Activated T-helper 1 cell treated with anti-CD3 and anti-CD28 coated beads, Interleukin-12 subunit alpha, Interleukin-12 subunit beta, Interleukin-2, Interleukin-4 antibody, amounts not matched to agents 30 ng/mL and 10 ng/mL and 1 ng/mL, durations not matched to agents 14 hours and 24 hours and 36 hours (primary cell): ENCODE results near the gene MID1IP1. TPM values are rescaled to one million over a fixed set of nuclear protein-coding genes. Genes with fewer than 3 reads are reported as not detected.

ENCODE experiments used
- DNase-seq: peaks from one replicate; pipeline ENCODE4 v3.0.0; 2021; ENCODE audit warnings: low spot score
- H3K27ac Mint-ChIP-seq: one replicate; pipeline ENCODE4 v1.8.0; 2021; ENCODE audit warnings: mild to moderate bottlenecking, mixed read lengths
- H3K27me3 Mint-ChIP-seq: one replicate; pipeline ENCODE4 v1.8.0; 2022; ENCODE audit warnings: mild to moderate bottlenecking, moderate library complexity, mixed read lengths; ENCODE audit not compliant: insufficient read depth
- H3K36me3 Mint-ChIP-seq: one replicate; pipeline ENCODE4 v1.8.0; 2021; ENCODE audit warnings: low read depth, mixed read lengths
- H3K4me1 Mint-ChIP-seq: one replicate; pipeline ENCODE4 v1.8.0; 2021; ENCODE audit warnings: low read depth, mixed read lengths
- H3K4me3 Mint-ChIP-seq: one replicate; pipeline ENCODE4 v1.8.0; 2021; ENCODE audit warnings: mild to moderate bottlenecking, moderate library complexity, mixed read lengths
- H3K9me3 Mint-ChIP-seq: one replicate; pipeline ENCODE4 v1.8.0; 2021; ENCODE audit warnings: mixed read lengths
- intact Hi-C: fragments of 100-400 bp; cut with micrococcal nuclease; formaldehyde crosslinking; loops from one replicate; pipeline ENCODE4 v1.15.1; 2024
- total RNA-seq: library from RNA; stranded (reverse); gene quantifications from 2 replicates; pipeline ENCODE4 v1.2.3, GENCODE V29; 2022

MID1IP1 gene
- total RNA-seq, 1 donor from 2014 or later, result 108 TPM

DNA sequence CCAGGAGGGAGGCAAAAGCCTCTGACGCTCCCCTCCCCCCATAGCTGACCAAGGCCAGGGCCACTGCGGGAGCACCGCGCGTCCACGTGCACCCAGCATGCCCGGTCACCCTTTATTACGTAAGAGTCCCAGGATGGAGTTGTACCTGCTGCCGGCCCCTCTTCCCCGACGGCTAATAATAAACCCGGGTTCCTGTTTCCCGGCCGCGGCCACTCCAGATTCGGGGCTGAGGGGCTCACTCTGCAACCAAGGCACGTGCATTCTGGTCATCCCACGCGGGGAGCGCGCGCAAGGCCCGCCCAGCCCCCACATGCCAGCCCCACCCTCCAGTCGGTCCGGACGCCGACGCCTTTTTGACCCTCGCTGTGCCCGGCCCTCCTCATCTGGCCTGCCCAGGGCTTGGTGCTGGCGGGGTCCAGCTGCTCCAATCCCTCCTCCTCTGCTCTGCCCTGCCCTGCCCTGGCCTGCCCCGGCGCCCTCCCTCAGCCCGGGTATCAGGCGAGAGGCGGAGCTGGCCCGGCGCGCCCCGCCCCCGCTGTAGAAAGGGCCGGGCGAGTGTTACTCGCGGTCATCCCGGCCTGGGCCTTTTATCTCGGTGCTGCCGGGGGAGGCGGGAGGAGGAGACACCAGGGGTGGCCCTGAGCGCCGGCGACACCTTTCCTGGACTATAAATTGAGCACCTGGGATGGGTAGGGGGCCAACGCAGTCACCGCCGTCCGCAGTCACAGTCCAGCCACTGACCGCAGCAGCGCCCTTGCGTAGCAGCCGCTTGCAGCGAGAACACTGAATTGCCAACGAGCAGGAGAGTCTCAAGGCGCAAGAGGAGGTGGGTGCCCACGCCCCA, 2.6 kb downstream of the MID1IP1 start:
- Mint-ChIP-seq H3K27ac (peak overlapping the region; percentile 91), H3K4me3 (peak overlapping the region; percentile 89), H3K9me3 (no peaks in the 10 kb centered on the region), H3K36me3 (peaks cover 29% of the 10 kb centered on the region), H3K4me1 (peaks cover 15% of the 10 kb centered on the region), H3K27me3 (no peaks in the 10 kb centered on the region)
- intact Hi-C loops, result loop anchor here (2.0 to 10.0 kb wide), 9 partner anchors 393 to 1371 kb away; no protein-coding TSS in a partner anchor
- peak; percentile 69 for DNase-seq

DNA sequence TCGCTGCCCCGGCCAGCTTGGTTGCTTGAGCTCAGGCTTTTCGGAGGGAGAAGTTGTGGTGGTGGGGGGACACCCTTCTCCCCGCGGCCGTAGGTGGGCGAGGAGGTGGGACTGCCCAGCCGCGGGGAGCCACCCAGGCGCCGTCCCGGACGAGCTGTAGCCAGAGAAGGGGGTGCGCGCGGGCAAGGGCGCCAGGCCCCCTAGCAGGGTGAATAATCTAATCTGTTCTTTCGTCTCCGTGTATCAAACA, 3.1 kb downstream of the MID1IP1 start:
- Mint-ChIP-seq H3K9me3 (no peaks in the 10 kb centered on the region), H3K27me3 (no peaks in the 10 kb centered on the region), H3K4me1 (peaks cover 15% of the 10 kb centered on the region), H3K36me3 (peaks cover 29% of the 10 kb centered on the region), H3K4me3 (peak overlapping the region; percentile 89), H3K27ac (peak overlapping the region; percentile 91)
- no peak for DNase-seq
- intact Hi-C loops, result loop anchor here (2.0 to 10.0 kb wide), 9 partner anchors 393 to 1370 kb away; no protein-coding TSS in a partner anchor

GRCh38 chrX:38804682-38805431, 3.6 kb downstream of the MID1IP1 start:
- intact Hi-C loops, result loop anchor here (2.0 to 10.0 kb wide), 10 partner anchors 167 to 1370 kb away; no protein-coding TSS in a partner anchor
- Mint-ChIP-seq H3K27ac (peak overlapping the region; percentile 91), H3K4me3 (peak overlapping the region; percentile 89), H3K36me3 (peaks cover 29% of the 10 kb centered on the region), H3K4me1 (peaks cover 16% of the 10 kb centered on the region), H3K27me3 (no peaks in the 10 kb centered on the region), H3K9me3 (no peaks in the 10 kb centered on the region)
- DNase-seq, result no peak

GRCh38 chrX:38805432-38806389, 4.5 kb downstream of the MID1IP1 start:
- Mint-ChIP-seq H3K27me3 (no peaks in the 10 kb centered on the region), H3K9me3 (no peaks in the 10 kb centered on the region), H3K4me3 (peak overlapping the region; percentile 89), H3K4me1 (peaks cover 18% of the 10 kb centered on the region), H3K27ac (peak overlapping the region; percentile 91), H3K36me3 (peaks cover 29% of the 10 kb centered on the region)
- intact Hi-C loops, result loop anchor here (2.0 to 10.0 kb wide), 6 partner anchors 167 to 1369 kb away; no protein-coding TSS in a partner anchor
- DNase-seq, result peak; percentile 54

DNA sequence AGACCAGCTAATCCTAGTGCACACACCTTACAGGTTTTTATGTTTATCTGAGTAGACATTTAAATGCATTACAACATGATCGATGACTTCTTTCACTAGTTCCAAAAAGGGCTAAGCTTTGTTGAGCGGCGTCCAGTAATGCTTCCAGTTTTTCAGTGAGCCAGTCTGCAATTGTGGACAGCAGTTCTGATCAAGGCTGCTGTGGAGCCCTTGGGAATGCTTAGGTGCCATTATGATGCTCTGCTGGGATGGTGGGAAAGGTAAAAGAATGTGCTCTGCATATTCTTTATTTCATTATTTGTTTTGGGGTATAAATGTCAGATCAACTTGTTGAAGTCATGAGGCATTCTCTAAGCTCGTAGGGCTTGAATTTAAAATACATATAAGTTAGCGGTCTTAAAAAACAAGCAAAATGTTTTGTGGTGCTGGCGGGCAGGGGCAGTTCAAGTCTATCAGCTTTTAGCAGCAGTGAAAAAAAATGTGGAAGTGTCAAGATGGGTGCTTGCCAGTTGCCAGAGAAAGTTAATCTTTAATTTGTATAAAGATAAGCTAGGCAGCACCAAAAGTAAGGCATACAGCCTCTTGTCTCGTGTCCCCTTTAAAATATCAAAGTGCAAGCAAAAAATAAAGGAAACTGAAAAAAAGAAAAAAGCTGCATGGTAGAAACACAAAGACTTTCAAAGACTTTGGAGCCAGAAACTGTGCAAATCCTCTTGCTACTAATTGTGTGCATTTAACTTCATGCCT, 5.8 kb downstream of the MID1IP1 start:
- no peaks in the 10 kb centered on the region for H3K9me3 Mint-ChIP-seq
- H3K4me1 Mint-ChIP-seq, result peaks cover 32% of the 10 kb centered on the region
- DNase-seq, result no peak
- peak overlapping the region; percentile 83 for H3K27ac Mint-ChIP-seq
- peaks cover 28% of the 10 kb centered on the region for H3K36me3 Mint-ChIP-seq
- intact Hi-C loops, result loop anchor here (2.0 to 10.0 kb wide), 5 partner anchors 165 to 1062 kb away; no protein-coding TSS in a partner anchor
- H3K4me3 Mint-ChIP-seq, result peak overlapping the region; percentile 89
- H3K27me3 Mint-ChIP-seq, result no peaks in the 10 kb centered on the region

- H3K27me3 Mint-ChIP-seq, result no peaks in the 10 kb centered on the region
- H3K36me3 Mint-ChIP-seq, result peaks cover 27% of the 10 kb centered on the region
- peak overlapping the region; percentile 7 for H3K27ac Mint-ChIP-seq
- peak overlapping the region; percentile 89 for H3K4me3 Mint-ChIP-seq
- peaks cover 33% of the 10 kb centered on the region for H3K4me1 Mint-ChIP-seq
- intact Hi-C loops, result loop anchor here (2.0 to 10.0 kb wide), 5 partner anchors 164 to 1063 kb away; no protein-coding TSS in a partner anchor
- no peaks in the 10 kb centered on the region for H3K9me3 Mint-ChIP-seq
- no peak for DNase-seq
Measured at GRCh38 chrX:38807873-38808272, 6.6 kb downstream of the MID1IP1 start.

- Mint-ChIP-seq H3K4me3 (peak overlapping the region; percentile 59), H3K27me3 (no peaks in the 10 kb centered on the region), H3K36me3 (peaks cover 6% of the 10 kb centered on the region), H3K4me1 (peaks cover 33% of the 10 kb centered on the region), H3K27ac (peak overlapping the region; percentile 90), H3K9me3 (no peaks in the 10 kb centered on the region)
- no peak for DNase-seq
- intact Hi-C loops, result loop anchor here (1.0 kb wide), 1 partner anchor 10 kb away; the partner anchor contains the start of gene MID1IP1
Measured at GRCh38 chrX:38811515-38812243, 10.4 kb downstream of the MID1IP1 start.

- H3K9me3 Mint-ChIP-seq, result no peaks in the 10 kb centered on the region
- H3K27me3 Mint-ChIP-seq, result peaks cover under 1% of the 10 kb centered on the region
- DNase-seq, result peak; percentile 31
- no peak overlapping the region for H3K4me3 Mint-ChIP-seq
- peaks cover 11% of the 10 kb centered on the region for H3K4me1 Mint-ChIP-seq
- H3K27ac Mint-ChIP-seq, result peak overlapping the region; percentile 49
- peaks cover 2% of the 10 kb centered on the region for H3K36me3 Mint-ChIP-seq
- intact Hi-C loops, result loop anchor here (1.0 kb wide), 1 partner anchor 15 kb away; the partner anchor contains the start of gene MID1IP1
Measured at GRCh38 chrX:38816155-38816554, 14.9 kb downstream of the MID1IP1 start.

DNA sequence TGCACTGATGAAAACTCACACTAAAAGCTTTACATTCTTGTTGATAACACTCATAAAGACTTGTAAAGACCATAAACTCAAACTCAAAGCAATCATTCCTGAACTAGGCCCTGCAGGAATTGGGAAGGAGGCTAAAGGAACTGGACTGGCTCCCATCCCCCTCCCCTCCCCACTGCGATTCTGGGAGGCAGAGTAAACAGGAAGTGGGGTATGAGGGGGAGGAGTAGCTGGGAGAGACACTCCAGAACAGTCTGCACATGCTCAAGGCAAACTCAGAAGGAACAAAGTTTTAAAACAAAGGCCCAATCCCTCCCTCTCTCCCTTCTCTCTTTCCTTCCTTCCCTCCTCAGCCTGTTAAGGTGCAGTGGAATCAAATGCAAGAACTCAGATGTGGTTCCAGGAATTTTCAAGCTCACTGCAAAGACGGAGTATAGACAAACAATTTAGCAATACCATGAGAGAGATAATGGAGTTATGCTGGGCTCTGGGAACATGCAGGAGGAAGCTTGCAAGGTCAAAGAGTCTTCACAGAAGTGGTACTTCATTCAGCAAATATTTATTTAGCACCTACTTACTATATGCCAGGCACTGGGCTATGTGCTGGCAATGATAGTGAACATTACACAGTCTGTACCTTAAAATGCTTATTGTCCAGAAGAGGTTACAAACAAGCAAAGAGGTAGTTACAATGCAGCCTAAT, 15.9 kb downstream of the MID1IP1 start:
- no peak for DNase-seq
- Mint-ChIP-seq H3K27ac (peak overlapping the region; percentile 85), H3K9me3 (no peaks in the 10 kb centered on the region), H3K27me3 (peaks cover 3% of the 10 kb centered on the region), H3K36me3 (peaks cover under 1% of the 10 kb centered on the region), H3K4me1 (peaks cover under 1% of the 10 kb centered on the region), H3K4me3 (peak overlapping the region; percentile 9)
- intact Hi-C loops, result no loop called here

DNA sequence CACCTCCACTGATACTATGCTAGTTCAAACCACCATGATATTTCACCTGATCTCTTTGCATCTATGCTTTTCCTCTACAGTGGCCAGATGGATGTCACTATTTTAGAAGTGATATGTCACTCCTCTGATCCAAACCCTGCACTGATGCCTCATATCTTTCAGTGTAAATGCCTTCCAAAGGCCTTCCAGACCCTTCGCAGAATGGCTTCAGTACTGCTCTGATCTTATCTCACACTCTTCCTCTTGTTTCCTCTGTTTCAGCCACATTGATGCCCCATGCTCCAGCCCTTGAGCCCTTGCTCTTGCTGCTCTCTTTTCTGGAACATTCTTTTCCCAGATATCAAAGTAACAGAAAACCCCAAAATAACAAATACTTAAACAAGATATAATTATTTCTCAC, 17.9 kb downstream of the MID1IP1 start:
- H3K4me1 Mint-ChIP-seq, result no peaks in the 10 kb centered on the region
- intact Hi-C loops, result no loop called here
- H3K36me3 Mint-ChIP-seq, result no peaks in the 10 kb centered on the region
- H3K27me3 Mint-ChIP-seq, result peaks cover 3% of the 10 kb centered on the region
- H3K27ac Mint-ChIP-seq, result no peak overlapping the region
- H3K9me3 Mint-ChIP-seq, result no peaks in the 10 kb centered on the region
- H3K4me3 Mint-ChIP-seq, result no peak overlapping the region
- no peak for DNase-seq

DNA sequence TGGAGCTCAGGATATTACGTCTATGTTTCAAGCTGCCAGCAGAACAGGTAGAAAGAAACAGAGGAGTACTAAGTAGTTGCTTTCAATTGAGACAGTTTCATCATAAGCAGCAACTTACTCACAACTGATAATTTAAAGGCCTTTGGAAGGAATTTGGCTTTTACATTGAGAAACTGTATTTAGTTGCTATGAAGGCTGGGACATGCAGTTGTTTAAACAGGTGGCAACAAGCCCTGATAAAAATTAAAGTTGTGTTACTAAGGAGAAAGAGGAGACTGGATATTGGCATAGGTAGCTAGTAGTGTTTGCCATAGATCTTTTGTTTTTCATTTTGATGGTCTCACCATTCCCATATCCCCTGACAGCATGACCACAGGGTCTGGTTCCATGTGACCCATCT, 18.4 kb downstream of the MID1IP1 start:
- Mint-ChIP-seq H3K9me3 (no peaks in the 10 kb centered on the region), H3K36me3 (no peaks in the 10 kb centered on the region), H3K27me3 (peaks cover 5% of the 10 kb centered on the region), H3K4me1 (no peaks in the 10 kb centered on the region), H3K4me3 (no peak overlapping the region), H3K27ac (no peak overlapping the region)
- no peak for DNase-seq
- intact Hi-C loops, result no loop called here
